Mucosa of stomach (tissue), 1 donor: ENCODE results near the gene CENPN.

Source experiments
- H3K27me3 ChIP-seq: one replicate; pipeline ENCODE4 v1.7.0; 2013; ENCODE audit warnings: mild to moderate bottlenecking, low read length; ENCODE audit not compliant: control insufficient read depth, insufficient read depth
- H3K36me3 ChIP-seq: one replicate; pipeline ENCODE4 v1.7.0; 2013; ENCODE audit warnings: low read length; ENCODE audit not compliant: control insufficient read depth, insufficient read depth
- H3K4me1 ChIP-seq: one replicate; pipeline ENCODE4 v1.7.0; 2013; ENCODE audit warnings: mild to moderate bottlenecking, low read length; ENCODE audit not compliant: control insufficient read depth, insufficient read depth
- H3K4me3 ChIP-seq: one replicate; pipeline ENCODE4 v1.7.0; 2013; ENCODE audit warnings: low read length
- H3K9ac ChIP-seq: one replicate; pipeline ENCODE4 v1.7.0; 2013; ENCODE audit warnings: mild to moderate bottlenecking, low read length, moderate library complexity
- H3K9me3 ChIP-seq: one replicate; pipeline ENCODE4 v1.7.0; 2013; ENCODE audit warnings: mild to moderate bottlenecking, low read length, moderate library complexity; ENCODE audit not compliant: control insufficient read depth
- donor health status: Pancreatic carcinoma.

The CENPN gene

GRCh38 chr16:80976946-80977345, 30.1 kb upstream of the CENPN start:
- no peaks in the 10 kb centered on the region for H3K9me3 ChIP-seq
- H3K27me3 ChIP-seq: no peaks in the 10 kb centered on the region
- no peak overlapping the region for H3K4me3 ChIP-seq
- no peaks in the 10 kb centered on the region for H3K36me3 ChIP-seq
- peaks cover 3% of the 10 kb centered on the region for H3K4me1 ChIP-seq
- no peak overlapping the region for H3K9ac ChIP-seq

- H3K9me3 ChIP-seq: no peaks in the 10 kb centered on the region
- no peaks in the 10 kb centered on the region for H3K36me3 ChIP-seq
- no peak overlapping the region for H3K9ac ChIP-seq
- no peaks in the 10 kb centered on the region for H3K27me3 ChIP-seq
- H3K4me1 ChIP-seq: no peaks in the 10 kb centered on the region
- no peak overlapping the region for H3K4me3 ChIP-seq
Observed at GRCh38 chr16:80981103-80981502, 25.9 kb upstream of the CENPN start.

GRCh38 chr16:80982646-80983045, 24.4 kb upstream of the CENPN start:
- Histone ChIP-seq H3K36me3 (no peaks in the 10 kb centered on the region), H3K4me3 (no peak overlapping the region), H3K4me1 (no peaks in the 10 kb centered on the region), H3K9me3 (no peaks in the 10 kb centered on the region), H3K27me3 (no peaks in the 10 kb centered on the region), H3K9ac (no peak overlapping the region)

- H3K4me3 ChIP-seq: no peak overlapping the region
- no peaks in the 10 kb centered on the region for H3K36me3 ChIP-seq
- H3K9me3 ChIP-seq: no peaks in the 10 kb centered on the region
- no peak overlapping the region for H3K9ac ChIP-seq
- H3K27me3 ChIP-seq: no peaks in the 10 kb centered on the region
- H3K4me1 ChIP-seq: peaks cover 2% of the 10 kb centered on the region
Observed at GRCh38 chr16:80984124-80984892, 22.7 kb upstream of the CENPN start.

- Histone ChIP-seq H3K27me3 (no peaks in the 10 kb centered on the region), H3K9ac (no peak overlapping the region), H3K36me3 (no peaks in the 10 kb centered on the region), H3K4me1 (peaks cover 11% of the 10 kb centered on the region), H3K4me3 (no peak overlapping the region), H3K9me3 (no peaks in the 10 kb centered on the region)
Observed at GRCh38 chr16:80985611-80986010, 21.4 kb upstream of the CENPN start.

- Histone ChIP-seq H3K4me3 (no peak overlapping the region), H3K9ac (no peak overlapping the region), H3K4me1 (peaks cover 18% of the 10 kb centered on the region), H3K9me3 (no peaks in the 10 kb centered on the region), H3K36me3 (no peaks in the 10 kb centered on the region), H3K27me3 (no peaks in the 10 kb centered on the region)
Observed at GRCh38 chr16:80986557-80986956, 20.5 kb upstream of the CENPN start.

- Histone ChIP-seq H3K4me3 (no peak overlapping the region), H3K36me3 (no peaks in the 10 kb centered on the region)
Observed at GRCh38 chr16:80988756-80989155, 18.3 kb upstream of the CENPN start.

GRCh38 chr16:80989801-80990200, 17.2 kb upstream of the CENPN start:
- Histone ChIP-seq H3K36me3 (no peaks in the 10 kb centered on the region), H3K27me3 (no peaks in the 10 kb centered on the region), H3K4me3 (no peak overlapping the region), H3K9me3 (no peaks in the 10 kb centered on the region), H3K9ac (no peak overlapping the region), H3K4me1 (peaks cover 29% of the 10 kb centered on the region)

More at GRCh38 chr16:80988756-80989155, 18.3 kb upstream of the CENPN start:
- Histone ChIP-seq H3K9me3 (no peaks in the 10 kb centered on the region), H3K27me3 (no peaks in the 10 kb centered on the region), H3K9ac (no peak overlapping the region), H3K4me1 (peaks cover 29% of the 10 kb centered on the region)

GRCh38 chr16:80990577-80990976, 16.4 kb upstream of the CENPN start:
- Histone ChIP-seq H3K36me3 (no peaks in the 10 kb centered on the region), H3K4me1 (peaks cover 29% of the 10 kb centered on the region), H3K4me3 (no peak overlapping the region), H3K9me3 (no peaks in the 10 kb centered on the region), H3K27me3 (no peaks in the 10 kb centered on the region), H3K9ac (no peak overlapping the region)

- Histone ChIP-seq H3K4me3 (no peak overlapping the region), H3K9me3 (no peaks in the 10 kb centered on the region), H3K36me3 (no peaks in the 10 kb centered on the region), H3K27me3 (no peaks in the 10 kb centered on the region), H3K4me1 (peaks cover 29% of the 10 kb centered on the region), H3K9ac (no peak overlapping the region)
Observed at GRCh38 chr16:80990978-80991377, 16.0 kb upstream of the CENPN start.

GRCh38 chr16:80991792-80992430, 15.1 kb upstream of the CENPN start:
- H3K4me1 ChIP-seq: peaks cover 29% of the 10 kb centered on the region
- no peaks in the 10 kb centered on the region for H3K27me3 ChIP-seq
- no peak overlapping the region for H3K9ac ChIP-seq
- H3K4me3 ChIP-seq: no peak overlapping the region
- H3K36me3 ChIP-seq: no peaks in the 10 kb centered on the region
- no peaks in the 10 kb centered on the region for H3K9me3 ChIP-seq

GRCh38 chr16:80992676-80993293, 14.2 kb upstream of the CENPN start:
- H3K4me3 ChIP-seq: no peak overlapping the region
- no peaks in the 10 kb centered on the region for H3K27me3 ChIP-seq
- peaks cover 30% of the 10 kb centered on the region for H3K4me1 ChIP-seq
- no peaks in the 10 kb centered on the region for H3K36me3 ChIP-seq
- no peak overlapping the region for H3K9ac ChIP-seq
- no peaks in the 10 kb centered on the region for H3K9me3 ChIP-seq
